NCI-H748 (cell line): ENCODE data around the gene MBP.
"Not testable (repeated sequence)": the region's sequence is repeated elsewhere in the genome, so short reads cannot be mapped to it uniquely, and the experiment has no call there.

ENCODE experiments used
- DNase-seq: peaks from one replicate; lab custom pipeline; 2025; ENCODE audit not compliant: unreplicated experiment; lab: John Stamatoyannopoulos, UW

Gene MBP

DNA sequence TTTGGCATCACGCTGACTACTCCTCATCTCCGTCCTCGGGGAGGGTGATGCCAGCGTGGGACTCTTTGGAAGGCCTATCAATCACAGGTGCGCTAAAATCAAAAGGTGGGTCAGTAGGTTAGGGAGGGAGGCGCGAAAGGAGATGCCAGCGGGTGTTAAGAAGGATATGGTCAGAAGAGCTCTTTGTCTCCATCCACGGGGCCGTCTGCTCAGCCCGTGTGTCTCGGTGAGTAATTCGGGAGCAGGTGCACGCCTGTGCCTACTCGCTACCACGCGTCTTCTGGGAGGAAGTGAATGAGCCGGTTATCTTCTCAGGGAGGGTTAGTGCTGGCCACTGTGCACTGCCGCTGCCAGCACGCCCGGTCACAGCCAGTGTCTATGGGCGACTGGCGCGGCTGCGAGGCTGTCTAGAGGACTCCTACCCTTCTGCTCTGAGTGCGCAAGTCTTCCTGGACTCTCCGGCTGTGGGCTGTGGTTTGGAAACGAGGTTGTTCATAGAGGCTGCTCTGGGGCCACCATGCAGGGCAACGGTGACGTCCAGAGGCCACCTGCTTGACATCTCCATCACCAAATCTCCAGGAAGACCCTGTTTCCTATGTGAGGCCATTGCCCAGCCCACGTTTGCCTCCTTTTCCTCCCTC lies 153.4 kb downstream of the MBP start:
- DNase-seq: no peak

DNA sequence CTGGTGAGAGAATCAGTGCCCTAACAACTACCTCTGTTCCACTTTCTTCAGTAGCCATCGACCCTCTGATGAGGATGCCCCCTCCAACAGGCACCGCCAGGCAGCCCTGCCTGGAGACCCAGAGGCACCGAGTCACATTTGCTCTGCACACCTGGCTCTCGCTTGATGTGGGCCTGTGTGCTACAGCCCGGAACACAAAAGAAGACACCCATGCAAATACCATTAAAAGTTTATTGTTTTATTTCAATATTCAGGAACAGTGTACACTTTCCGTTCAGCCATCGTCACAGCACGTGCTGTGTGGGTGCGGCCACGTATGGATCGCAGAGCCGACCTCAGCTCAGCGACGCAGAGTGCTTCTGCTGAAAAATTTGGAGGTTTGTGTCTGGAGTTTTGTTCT lies 154.0 kb downstream of the MBP start:
- DNase-seq: no peak

DNA sequence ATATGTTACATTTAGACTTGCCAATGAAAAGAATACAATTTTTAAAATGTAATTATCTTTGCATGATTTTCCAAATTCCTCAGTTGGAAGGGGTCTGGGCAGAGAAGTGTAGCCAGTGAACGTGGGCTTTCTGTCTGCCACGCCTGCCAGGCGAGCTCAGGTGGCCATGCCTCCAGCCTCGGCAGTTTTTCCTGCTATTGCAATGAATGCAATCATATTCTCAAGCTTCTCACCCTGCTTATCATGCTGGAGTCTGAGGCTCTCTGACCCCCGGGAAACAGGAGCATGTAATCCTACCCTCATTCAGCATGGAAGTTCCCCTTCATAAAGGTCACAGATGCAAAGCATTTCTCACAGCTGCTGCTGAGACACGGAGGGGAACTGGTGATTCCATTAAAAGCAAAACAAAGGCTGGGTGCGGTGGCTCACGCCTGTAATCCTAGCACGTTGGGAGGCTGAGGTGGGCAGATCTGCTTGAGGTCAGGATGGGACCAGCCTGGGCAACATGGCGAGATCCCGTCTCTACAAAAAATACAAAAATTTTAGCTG lies 154.8 kb downstream of the MBP start:
- no peak for DNase-seq

DNA sequence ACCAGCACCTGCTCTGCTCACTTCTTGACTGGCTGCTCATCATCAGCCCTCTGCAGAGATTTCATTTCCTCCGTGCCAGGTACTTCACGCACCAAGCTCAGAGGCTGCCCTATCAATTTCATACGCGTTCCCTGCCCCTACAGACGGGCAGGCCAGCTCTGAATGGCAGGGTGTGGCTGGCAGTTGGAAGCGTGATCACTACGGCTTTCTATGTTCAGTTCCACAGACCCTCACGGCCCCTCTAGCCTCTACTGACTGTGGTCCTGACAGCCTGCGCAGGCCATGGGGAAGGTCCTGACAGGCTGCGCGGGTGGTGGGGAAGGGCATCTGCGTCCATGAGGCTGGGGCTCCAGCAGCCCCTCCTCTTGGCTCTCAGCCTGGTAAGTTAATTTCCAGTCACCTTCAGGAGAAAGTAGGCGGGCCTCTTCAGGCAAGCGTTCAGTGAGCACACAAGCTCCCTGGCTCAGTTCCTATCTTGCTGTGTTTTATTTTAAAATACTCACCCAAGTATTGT lies 155.4 kb downstream of the MBP start:
- peak; percentile 42 for DNase-seq

DNA sequence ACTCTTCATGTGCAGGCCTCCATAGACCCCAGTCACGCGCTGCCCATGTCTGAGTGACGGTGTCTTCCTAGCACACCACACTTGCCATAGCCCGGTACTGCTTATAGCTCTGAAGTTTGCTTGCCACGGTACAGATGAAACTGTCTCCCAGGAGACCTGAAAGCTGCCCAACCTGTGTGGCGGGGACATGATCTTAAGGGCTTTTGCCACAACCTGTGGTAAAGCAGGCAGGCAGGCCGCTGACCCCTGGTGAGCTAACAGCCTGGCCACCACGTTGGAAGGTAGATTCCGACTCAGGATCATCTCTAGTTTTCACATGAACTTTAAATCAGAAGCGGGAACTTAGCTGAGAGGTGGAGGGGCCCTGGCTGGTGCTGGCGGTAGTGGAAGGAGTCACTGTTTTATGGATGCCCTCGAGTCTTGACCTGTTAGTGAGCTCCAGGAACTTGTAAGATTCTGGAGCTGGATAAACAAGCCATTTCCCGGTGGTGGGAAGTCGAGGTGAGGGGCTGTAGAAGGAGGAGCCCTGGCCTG lies 156.9 kb downstream of the MBP start:
- DNase-seq: no peak

DNA sequence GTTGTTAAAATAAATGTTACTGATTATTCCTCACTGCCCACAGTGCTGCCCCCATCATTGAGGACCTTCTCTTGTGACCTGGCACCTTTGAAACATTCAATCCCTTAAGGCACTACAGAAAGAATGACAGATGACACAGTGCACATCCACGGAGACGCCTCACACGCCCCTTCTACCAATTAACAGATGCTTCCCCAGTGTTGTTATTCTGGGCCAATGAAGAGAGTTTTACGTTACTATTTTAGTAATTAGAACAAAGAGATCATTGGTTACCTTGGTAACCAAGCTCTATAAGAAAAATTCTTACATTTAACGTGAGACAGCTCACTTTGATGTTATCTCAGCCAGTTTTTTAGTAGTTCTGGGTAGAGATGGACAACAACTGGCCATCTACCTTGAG lies 158.2 kb downstream of the MBP start:
- DNase-seq: no peak

DNA sequence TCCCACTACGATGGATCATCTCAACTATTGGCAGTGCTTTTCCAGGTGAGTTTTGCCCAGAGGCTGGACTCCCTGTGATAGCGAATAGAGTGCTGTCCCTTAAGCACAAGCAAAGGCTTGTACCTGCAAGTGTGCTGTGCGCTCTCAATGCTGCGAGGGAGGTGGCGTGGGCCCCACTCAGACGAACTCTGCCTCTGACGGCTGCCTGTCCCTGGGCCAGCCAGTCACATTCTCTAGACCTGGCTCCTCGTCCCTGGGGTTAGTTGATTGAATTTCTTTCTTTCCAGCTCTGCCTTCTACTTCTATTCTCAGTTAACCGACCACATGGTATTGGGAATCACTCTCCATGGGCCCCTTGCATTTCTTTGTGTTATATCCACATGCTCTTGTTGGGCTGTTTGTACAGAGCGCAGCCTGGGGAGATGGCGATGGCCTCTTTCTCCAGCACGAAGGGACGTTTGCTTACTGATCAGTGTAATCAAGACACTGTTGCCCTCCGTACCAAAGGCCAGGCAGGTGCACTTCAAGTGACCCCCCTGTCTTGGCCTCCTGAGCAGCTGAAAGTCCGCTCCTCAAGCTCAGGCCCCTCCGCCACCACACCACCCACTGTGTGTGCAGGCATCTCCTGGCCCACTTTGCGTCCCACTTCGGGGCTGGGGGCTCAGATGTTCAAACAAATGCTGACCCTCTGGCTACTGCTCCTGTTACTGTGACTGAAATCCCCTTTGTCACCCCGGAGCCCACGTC lies 158.9 kb downstream of the MBP start:
- no peak for DNase-seq

DNA sequence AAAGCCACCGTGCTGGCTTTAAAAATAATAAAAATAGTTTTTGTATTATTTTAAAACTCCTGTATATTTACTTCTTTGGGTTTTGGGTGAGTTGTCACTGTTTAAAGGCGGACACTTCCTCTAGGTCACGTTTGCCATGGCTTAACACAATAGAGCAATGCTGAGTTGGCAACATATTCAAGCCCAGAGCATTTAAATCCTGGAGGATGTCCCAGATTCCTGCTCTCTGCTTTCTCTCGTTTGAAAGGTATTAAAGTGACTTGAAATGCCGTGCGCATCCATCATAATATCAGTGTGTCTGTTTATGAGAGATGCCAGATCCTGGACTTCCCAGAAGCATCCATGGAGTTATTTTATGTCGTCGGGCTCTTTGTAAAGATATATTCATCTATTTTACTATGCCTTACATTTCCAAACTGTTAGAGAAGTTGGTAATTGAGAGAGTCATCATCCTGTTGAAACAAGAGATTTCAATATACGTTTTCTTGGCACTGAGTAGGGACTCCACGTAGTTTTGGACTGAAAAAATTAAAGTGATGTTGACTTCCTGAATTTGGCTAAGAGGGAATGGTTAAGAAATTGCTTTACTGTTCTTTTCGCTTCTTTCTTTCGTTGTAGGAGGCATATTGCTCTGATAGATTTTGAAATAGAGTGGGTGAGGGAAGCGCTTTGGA lies 159.6 kb downstream of the MBP start:
- DNase-seq: no peak

DNA sequence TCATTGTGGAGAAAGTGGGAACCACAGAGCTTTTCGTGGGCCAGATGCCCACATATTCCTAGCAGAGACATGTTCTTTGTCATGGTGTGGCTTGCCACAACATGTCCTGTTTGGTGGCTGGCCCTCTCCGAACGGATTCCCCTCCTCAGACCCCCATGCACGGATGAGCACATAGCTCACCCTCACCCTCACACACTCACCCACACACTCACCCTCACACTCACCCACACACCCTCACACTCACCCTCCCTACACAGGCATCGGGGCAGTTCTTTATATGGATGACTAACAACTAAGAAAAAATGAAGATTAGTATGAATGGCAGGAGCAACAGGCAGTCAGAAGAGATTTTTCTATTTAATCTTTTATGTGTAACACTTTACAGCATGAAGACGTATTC lies 160.3 kb downstream of the MBP start:
- no peak for DNase-seq

DNA sequence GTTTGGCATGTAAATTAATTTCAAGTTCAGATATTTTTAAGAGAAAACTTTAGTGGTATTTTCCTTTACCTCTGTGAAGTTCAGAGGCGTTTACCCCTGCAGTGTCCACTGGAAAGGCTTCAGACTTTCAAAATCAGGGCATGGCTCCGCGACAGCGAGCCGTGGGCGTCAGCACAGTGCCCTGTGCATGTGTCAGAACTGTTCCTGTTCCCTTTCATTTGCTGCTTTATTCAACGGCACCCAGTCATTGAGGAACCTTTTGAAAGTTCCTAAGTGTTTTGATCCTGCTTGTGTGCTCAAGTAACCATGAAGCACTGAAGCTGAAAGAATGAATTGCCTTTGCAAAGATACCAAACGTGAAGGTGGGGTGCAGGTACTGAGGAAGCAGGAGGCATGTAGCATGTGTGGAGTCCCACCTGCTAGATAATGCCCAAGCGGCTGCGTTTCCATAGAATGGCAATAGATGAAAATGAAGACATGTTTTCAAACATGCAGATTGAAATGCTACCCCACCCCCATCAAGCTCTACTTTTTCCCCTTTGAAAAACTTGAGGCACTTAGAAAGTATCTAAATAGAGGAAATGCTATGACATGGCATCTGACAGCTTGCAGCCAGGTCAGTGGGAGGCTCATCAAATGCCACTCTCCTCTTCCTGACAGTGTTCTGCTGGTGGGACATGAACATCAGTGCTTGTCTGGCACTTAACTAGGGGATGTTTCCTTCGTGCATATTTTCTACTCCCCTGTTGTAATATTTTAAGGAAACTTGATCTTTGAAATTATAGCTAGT lies 161.6 kb downstream of the MBP start:
- DNase-seq: no peak

DNA sequence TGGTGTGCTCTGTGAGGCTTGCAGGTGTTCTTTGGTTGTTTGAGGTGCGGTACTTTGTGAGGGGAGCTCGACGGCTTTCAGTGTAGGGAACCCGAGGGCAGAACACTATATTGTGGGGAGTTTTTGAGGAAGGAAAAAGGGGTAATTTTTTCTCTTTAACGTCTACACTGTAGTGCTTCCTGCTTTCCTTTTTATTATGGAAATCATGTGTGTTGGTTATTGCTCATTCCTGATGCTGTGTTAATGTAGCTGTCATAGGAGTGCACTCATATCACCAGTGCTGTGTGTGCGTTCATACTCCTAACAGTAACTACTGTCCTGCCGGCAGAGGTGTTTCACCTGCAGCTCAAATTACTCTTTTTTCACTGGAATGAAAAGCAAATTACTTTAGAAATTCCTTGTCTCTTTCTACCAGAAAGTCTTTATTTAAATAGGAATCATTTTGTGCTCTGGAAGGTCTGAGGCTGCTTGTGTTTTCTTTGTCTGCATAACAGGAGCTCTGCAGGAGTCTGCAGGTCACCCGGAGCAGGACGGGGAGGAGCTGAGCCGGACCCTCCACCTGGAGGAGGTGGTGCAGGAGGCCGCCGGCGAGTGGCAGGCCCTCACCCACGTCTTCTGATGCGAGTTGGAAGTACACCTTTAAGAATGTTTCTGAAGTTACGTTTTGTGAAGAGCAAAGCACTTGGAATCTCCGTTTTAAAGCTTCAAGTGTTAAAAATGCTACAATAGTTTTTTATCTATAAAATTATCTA lies 164.7 kb downstream of the MBP start:
- no peak for DNase-seq

DNA sequence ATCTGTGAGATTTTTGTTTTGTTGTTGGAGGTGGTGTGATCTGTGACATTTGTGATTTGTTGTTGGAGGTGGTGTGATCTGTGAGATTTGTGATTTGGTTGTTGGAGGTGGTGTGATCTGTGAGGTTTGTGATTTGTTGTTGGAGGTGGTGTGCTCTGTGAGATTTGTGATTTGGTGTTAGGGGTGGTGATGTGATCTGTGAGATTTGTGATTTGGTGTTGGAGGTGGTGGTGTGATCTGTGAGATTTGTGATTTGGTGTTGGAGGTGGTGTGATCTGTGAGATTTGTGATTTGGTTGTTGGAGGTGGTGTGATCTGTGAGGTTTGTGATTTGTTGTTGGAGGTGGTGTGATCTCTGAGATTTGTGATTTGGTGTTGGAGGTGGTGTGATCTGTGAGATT lies 165.3 kb downstream of the MBP start:
- DNase-seq: not testable (repeated sequence)

DNA sequence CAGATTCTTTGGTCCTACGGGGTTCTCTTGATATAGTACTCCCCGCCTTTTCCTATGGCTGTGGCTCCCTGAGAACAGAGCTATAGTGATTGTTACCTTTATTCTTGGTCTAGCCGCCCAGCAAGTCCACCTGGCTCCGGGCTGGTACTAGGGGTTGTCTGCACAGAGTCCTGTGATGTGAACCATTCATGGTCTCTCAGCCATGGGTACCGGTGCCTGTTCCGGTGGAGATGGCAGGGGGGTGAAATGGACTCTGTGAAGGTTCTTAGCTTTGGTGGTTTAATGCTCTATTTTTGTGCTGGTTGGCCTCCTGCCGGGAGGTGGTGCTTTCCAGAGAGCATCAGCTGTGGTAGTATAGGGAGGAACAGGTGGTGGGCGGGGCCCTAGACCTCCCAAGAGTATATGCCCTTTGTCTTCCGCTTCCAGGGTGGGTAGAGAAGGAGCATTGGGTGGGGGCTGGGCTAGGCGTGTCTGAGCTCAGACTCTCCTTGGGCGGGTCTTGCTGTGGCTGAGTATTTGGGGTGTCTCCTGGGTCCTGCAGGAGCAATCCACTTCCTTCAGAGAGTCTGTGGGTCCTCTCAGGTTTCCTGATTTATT lies 166.9 kb downstream of the MBP start:
- DNase-seq: not testable (repeated sequence)

DNA sequence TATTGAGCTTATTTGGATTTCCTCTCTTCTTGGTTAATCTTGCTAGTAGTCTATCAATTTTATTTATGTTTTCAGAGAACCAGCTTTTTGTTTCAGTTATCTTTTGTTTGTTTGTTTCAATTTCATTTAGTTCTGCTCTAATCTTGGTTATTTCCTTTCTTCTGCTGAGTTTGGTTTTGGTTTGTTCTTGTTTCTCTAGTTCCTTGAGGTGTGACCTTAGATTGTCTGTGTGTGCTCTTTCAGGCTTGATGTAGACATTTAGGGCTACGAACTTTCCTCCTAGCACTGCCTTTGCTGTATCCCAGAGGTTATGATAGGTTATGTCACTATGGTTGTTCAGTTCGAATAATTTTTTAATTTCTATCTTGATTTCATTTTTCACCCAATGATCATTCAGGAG lies 168.6 kb downstream of the MBP start:
- DNase-seq: no peak

DNA sequence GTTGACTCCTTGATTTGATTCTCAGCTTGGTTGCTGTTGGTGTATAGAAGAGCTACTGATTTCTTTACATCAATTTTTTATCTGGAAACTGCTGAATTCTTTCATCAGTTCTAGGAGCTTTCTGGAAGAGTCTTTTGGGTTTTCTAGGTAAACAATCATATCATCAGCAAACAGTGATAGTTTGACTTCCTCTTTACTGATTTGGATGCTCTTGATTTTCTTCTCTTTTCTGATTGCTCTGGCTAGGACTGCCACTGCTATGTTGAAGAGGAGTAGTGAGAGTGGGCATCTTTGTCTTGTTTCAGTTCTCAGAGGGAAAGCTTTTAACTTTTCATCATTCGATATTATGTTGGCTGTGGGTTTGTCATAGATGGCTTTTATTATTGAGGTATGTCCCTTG lies 169.7 kb downstream of the MBP start:
- DNase-seq: no peak

DNA sequence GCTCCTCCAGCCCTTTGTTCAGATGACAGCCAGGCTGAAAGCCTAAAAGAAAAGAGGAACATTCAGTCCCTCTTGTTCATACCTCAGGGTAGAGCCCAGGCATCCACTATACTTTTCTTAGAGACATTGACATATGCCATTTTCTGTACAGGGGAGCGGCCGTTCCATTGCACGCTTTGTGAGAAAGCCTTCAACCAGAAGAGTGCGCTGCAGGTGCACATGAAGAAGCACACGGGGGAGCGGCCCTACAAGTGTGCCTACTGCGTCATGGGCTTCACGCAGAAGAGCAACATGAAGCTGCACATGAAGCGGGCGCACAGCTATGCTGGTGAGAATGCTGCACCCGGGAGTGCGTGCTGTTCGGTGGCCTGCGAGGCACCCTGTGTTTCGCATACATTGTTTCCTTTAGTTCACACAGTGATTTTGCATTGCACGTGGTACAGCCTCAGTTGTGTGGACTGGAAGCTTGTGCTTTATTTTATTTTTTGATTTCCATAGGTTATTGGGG lies 172.0 kb downstream of the MBP start:
- DNase-seq: no peak

DNA sequence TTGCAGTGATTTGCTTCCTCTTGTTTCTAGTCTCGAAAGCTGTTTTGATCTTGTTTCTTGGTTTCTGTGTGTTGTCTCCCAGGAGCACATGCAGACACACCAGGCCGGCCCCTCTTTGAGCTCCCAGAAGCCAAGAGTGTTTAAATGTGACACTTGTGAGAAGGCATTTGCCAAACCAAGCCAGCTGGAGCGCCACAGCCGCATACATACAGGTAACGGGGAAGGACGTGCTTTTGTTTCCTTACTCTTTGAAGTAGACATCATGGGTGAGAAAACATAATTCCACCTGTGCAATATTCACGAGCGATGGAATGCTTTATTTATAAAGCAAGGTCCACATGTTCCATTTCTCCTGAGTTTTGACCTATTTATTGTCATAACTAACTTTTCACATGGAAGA lies 173.0 kb downstream of the MBP start:
- DNase-seq: no peak

DNA sequence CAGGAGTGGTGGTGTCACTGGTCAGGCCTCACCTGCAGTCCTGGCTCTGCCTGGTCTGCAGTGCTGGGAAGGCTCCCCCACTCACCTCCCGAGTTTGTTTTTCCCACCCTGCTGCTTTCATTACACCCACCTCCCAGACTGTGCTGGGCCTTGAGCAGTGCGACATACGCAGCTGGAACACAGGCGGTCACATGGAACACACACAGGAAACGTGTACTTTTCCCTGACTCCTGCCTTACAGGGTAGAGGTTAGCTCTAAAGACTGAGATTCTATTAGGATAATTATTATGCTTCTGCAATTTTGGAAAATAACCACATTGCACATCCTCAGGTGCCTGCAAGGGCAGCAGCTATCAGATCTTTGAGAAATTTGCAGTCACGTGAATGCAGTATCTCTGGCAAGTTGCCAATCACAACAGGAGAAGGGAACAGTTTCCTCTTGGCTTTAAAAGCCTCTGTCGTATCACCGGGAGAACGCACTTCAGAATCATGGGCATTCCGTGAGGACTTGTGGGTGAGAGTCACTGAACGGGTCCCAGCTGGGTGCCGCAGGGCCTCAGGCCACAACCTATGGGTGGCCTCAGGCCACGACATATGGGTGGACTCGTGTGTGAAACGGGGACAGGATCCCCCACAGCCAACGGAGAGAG lies 173.8 kb downstream of the MBP start:
- peak; percentile 70 for DNase-seq
